ENCODE data around the gene SLC4A2.
A peak's percentile ranks its signal among the peaks of the same experiment; 100 is the strongest.

SLC4A2 gene

GRCh38 chr7:151081170-151082101 lies 22.0 kb downstream of the SLC4A2 start:
- H3K4me1 ChIP-seq (ENCODE audit: low read length) = peaks cover 52% of the 10 kb centered on the region
- H3K79me2 ChIP-seq (ENCODE audit: low read length) = peaks cover 43% of the 10 kb centered on the region
- H4K20me1 ChIP-seq (ENCODE audit: insufficient read depth, low read length) = no peaks in the 10 kb centered on the region
- no peaks in the 10 kb centered on the region for H3K27me3 ChIP-seq (ENCODE audit: low read depth, low read length)
- peak overlapping the region; percentile 94 for H3K4me3 ChIP-seq (ENCODE audit: low read length)
- peaks cover 4% of the 10 kb centered on the region for H3K36me3 ChIP-seq (replicated peaks; ENCODE audit: low read depth, low read length)
- H3K27ac ChIP-seq (ENCODE audit: low read length) = peak overlapping the region; percentile 53
- H3K4me2 ChIP-seq (ENCODE audit: low read length) = peak overlapping the region; percentile 88
- H2AFZ ChIP-seq (ENCODE audit: low read depth, low read length) = no peak overlapping the region
- no peaks in the 10 kb centered on the region for H3K9me3 ChIP-seq (ENCODE audit: insufficient read depth, low read length)
- TF ChIP-seq EZH2phosphoT487 (IDR thresholded peaks at IDR 0.05; ENCODE audit: low read depth) = no peak
- peak overlapping the region; percentile 92 for H3K9ac ChIP-seq (ENCODE audit: low read length)

- Histone ChIP-seq H3K4me2 (ENCODE audit: low read length) (peak overlapping the region; percentile 88), H2AFZ (ENCODE audit: low read depth, low read length) (0 out of 2 replicates have a peak overlapping the region, but pooled peaks have one; percentile 54), H3K9me3 (ENCODE audit: insufficient read depth, low read length) (no peaks in the 10 kb centered on the region), H4K20me1 (ENCODE audit: insufficient read depth, low read length) (no peaks in the 10 kb centered on the region), H3K27me3 (ENCODE audit: low read depth, low read length) (no peaks in the 10 kb centered on the region), H3K4me3 (ENCODE audit: low read length) (peak overlapping the region; percentile 93), H3K36me3 (replicated peaks; ENCODE audit: low read depth, low read length) (peaks cover 4% of the 10 kb centered on the region), H3K4me1 (ENCODE audit: low read length) (peaks cover 52% of the 10 kb centered on the region), H3K79me2 (ENCODE audit: low read length) (peaks cover 51% of the 10 kb centered on the region), H3K9ac (ENCODE audit: low read length) (peak overlapping the region; percentile 89), H3K27ac (ENCODE audit: low read length) (peak overlapping the region; percentile 74)
- TF ChIP-seq EZH2phosphoT487 (IDR thresholded peaks at IDR 0.05; ENCODE audit: low read depth) (no peak), CTCF (IDR thresholded peaks at IDR 0.05; ENCODE audit: low read depth, low read length) (no peak)
Measured at GRCh38 chr7:151082141-151083070, 23.0 kb downstream of the SLC4A2 start.

- Histone ChIP-seq H2AFZ (ENCODE audit: low read depth, low read length) (peak within 1 kb of the TSS; percentile 54; the same call in 1 of the 2 replicates), H3K9ac (ENCODE audit: low read length) (peak within 1 kb of the TSS; percentile 89), H4K20me1 (ENCODE audit: insufficient read depth, low read length) (no peaks in the 10 kb centered on the region), H3K27ac (ENCODE audit: low read length) (peak within 1 kb of the TSS; percentile 74), H3K36me3 (replicated peaks; ENCODE audit: low read depth, low read length) (peaks cover 4% of the 10 kb centered on the region), H3K79me2 (ENCODE audit: low read length) (peaks cover 59% of the 10 kb centered on the region), H3K4me3 (ENCODE audit: low read length) (peak within 1 kb of the TSS; percentile 93), H3K4me1 (ENCODE audit: low read length) (peaks cover 53% of the 10 kb centered on the region), H3K9me3 (ENCODE audit: insufficient read depth, low read length) (no peaks in the 10 kb centered on the region), H3K4me2 (ENCODE audit: low read length) (peak within 1 kb of the TSS; percentile 88), H3K27me3 (ENCODE audit: low read depth, low read length) (no peaks in the 10 kb centered on the region)
- TF ChIP-seq EZH2phosphoT487 (IDR thresholded peaks at IDR 0.05; ENCODE audit: low read depth) = no peak
- no peak for TF ChIP-seq CTCF (IDR thresholded peaks at IDR 0.05; ENCODE audit: low read depth, low read length)
Measured at GRCh38 chr7:151083071-151083823, 23.9 kb downstream of the SLC4A2 start, which contains the start of gene TMUB1. Gene TMUB1 (minus strand): TSS chr7:151083493. CDS start chr7:151082563, 930 bp downstream.

GRCh38 chr7:151083824-151084160 lies 24.4 kb downstream of the SLC4A2 start:
- H3K4me3 ChIP-seq (ENCODE audit: low read length) = peak overlapping the region; percentile 93
- H2AFZ ChIP-seq (ENCODE audit: low read depth, low read length) = 0 out of 2 replicates have a peak overlapping the region, but pooled peaks have one; percentile 54
- H4K20me1 ChIP-seq (ENCODE audit: insufficient read depth, low read length) = peaks cover 3% of the 10 kb centered on the region; the same call in 1 of the 2 replicates
- H3K9ac ChIP-seq (ENCODE audit: low read length) = peak overlapping the region; percentile 89
- peaks cover 51% of the 10 kb centered on the region for H3K4me1 ChIP-seq (ENCODE audit: low read length)
- no peaks in the 10 kb centered on the region for H3K27me3 ChIP-seq (ENCODE audit: low read depth, low read length)
- H3K27ac ChIP-seq (ENCODE audit: low read length) = no peak overlapping the region
- TF ChIP-seq CTCF (IDR thresholded peaks at IDR 0.05; ENCODE audit: low read depth, low read length) = no peak
- no peak for TF ChIP-seq EZH2phosphoT487 (IDR thresholded peaks at IDR 0.05; ENCODE audit: low read depth)
- peaks cover 59% of the 10 kb centered on the region for H3K79me2 ChIP-seq (ENCODE audit: low read length)
- peak overlapping the region; percentile 88 for H3K4me2 ChIP-seq (ENCODE audit: low read length)
- no peaks in the 10 kb centered on the region for H3K9me3 ChIP-seq (ENCODE audit: insufficient read depth, low read length)
- H3K36me3 ChIP-seq (replicated peaks; ENCODE audit: low read depth, low read length) = peaks cover 4% of the 10 kb centered on the region

All from OCI-LY3 (cell line).